ENCODE results near the gene LRIG1. TPM values are rescaled to one million over a fixed set of nuclear protein-coding genes. Genes with fewer than 3 reads are reported as not detected.

LRIG1 gene
- total RNA-seq, 4 donors from 2014 or later: 42.3 to 152 (median 66.1) TPM

- no peak for TF ChIP-seq CTCF (IDR thresholded peaks at IDR 0.05; ENCODE audit: low read depth)
Measured at GRCh38 chr3:66383998-66384745, 116.7 kb downstream of the LRIG1 start.

GRCh38 chr3:66383023-66383422, 117.8 kb downstream of the LRIG1 start:
- TF ChIP-seq CTCF (IDR thresholded peaks at IDR 0.05; ENCODE audit: low read depth): no peak

- TF ChIP-seq CTCF (IDR thresholded peaks at IDR 0.05; ENCODE audit: low read depth): no peak
Measured at GRCh38 chr3:66382142-66382541, 118.7 kb downstream of the LRIG1 start.

GRCh38 chr3:66381626-66382025, 119.2 kb downstream of the LRIG1 start:
- TF ChIP-seq CTCF (IDR thresholded peaks at IDR 0.05; ENCODE audit: low read depth): no peak

- TF ChIP-seq CTCF (IDR thresholded peaks at IDR 0.05; ENCODE audit: low read depth): no peak
Measured at GRCh38 chr3:66380200-66380932, 120.5 kb downstream of the LRIG1 start.

- no peak for TF ChIP-seq CTCF (IDR thresholded peaks at IDR 0.05; ENCODE audit: low read depth)
Measured at GRCh38 chr3:66379565-66379964, 121.3 kb downstream of the LRIG1 start.

GRCh38 chr3:66378256-66378655, 122.6 kb downstream of the LRIG1 start:
- TF ChIP-seq CTCF (IDR thresholded peaks at IDR 0.05; ENCODE audit: low read depth): no peak

All from subcutaneous adipose tissue (tissue), 4 donors.